Dermis blood vessel endothelial cell (primary cell): ENCODE results near the gene TRIM36. TPM values are rescaled to one million over a fixed set of nuclear protein-coding genes. Genes with fewer than 3 reads are reported as not detected.

Experiments used
- DNase-seq: peaks from one replicate; pipeline ENCODE4 v3.0.0; 2010
- total RNA-seq: library from RNA; depleted of rRNA; stranded (reverse); fragments of >200 nt; gene quantifications from 2 replicates; pipeline ENCODE4 v1.2.3, GENCODE V29; 2014

The TRIM36 gene, protein sequence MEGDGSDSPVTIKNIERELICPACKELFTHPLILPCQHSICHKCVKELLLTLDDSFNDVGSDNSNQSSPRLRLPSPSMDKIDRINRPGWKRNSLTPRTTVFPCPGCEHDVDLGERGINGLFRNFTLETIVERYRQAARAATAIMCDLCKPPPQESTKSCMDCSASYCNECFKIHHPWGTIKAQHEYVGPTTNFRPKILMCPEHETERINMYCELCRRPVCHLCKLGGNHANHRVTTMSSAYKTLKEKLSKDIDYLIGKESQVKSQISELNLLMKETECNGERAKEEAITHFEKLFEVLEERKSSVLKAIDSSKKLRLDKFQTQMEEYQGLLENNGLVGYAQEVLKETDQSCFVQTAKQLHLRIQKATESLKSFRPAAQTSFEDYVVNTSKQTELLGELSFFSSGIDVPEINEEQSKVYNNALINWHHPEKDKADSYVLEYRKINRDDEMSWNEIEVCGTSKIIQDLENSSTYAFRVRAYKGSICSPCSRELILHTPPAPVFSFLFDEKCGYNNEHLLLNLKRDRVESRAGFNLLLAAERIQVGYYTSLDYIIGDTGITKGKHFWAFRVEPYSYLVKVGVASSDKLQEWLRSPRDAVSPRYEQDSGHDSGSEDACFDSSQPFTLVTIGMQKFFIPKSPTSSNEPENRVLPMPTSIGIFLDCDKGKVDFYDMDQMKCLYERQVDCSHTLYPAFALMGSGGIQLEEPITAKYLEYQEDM
- 0.23 and 0.34 TPM in 2 replicates for total RNA-seq

DNA sequence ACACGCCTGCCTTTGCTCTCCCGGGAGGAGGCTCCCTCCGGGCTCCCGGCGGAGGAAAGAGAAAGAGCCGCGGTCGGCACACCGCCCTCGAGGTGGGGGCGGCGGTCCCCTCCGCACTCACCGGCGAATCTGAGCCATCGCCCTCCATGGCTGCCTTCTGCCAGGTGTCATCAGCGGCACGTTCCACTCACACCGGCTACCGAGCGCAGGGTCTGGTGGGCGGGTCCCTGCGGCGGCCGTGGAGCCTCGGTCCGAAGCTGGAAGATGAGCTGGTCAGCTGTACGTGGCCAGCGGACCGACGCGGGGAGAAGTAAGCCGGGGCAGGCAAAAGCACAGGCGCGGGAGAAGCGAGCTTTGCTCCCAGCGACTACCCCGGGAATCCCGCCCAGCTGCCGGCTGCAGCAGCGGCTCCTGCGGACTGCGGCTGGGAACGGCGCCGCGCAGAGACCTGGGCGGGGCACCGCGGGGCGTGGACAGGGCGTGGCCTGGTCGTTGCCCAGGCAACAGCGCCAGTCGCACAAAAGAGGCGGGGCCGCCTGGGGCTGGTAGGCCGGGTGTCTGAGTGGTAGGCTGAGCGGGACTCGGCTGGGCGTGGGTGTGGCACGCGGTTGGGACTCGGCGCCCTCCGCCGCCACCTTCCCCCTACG is at the start of gene TRIM36:
TSS of gene TRIM36 (minus strand) at position 422 of the 647 bp plus-strand sequence. CDS start at position 148, 274 bp downstream.
- peak; percentile 89 for DNase-seq

DNA sequence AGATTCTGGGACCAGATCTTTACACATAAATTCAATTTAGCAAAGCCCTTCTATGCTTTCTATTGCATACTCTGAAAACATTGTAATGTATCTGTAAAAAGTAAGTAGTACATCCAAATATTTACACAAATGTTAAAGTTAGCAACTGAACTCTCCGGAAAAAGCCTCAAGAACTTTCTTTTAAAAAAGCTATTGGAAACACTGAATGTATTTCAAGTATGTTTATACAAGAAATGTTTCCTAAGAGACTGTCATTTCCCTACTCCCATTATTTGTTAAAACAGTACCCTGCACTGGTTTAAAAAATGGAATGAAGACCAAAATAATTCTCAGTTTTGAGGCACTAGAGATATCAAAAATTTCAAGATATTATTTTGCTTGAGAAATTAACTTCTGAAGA is 44.8 kb upstream of the TRIM36 start:
- DNase-seq: no peak

DNA sequence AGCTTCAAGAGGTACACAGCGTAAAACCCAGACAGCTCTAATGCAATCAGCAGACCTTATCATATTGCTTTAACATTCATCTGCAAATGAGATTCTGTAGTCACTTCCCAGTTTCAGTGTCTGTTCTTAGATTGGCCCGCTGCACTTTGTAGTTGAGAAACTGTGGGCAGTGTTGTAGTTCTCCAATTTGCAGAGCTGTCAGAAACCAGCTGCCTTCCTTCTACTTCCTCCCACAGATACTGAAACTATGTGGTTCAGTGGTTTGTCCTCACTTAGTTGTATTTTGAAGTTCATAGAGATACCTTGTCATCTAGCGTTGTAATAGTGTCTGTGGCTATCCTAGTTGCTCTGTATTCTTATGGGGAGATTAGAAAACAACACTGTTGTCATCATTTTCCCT is 39.6 kb upstream of the TRIM36 start:
- no peak for DNase-seq

DNA sequence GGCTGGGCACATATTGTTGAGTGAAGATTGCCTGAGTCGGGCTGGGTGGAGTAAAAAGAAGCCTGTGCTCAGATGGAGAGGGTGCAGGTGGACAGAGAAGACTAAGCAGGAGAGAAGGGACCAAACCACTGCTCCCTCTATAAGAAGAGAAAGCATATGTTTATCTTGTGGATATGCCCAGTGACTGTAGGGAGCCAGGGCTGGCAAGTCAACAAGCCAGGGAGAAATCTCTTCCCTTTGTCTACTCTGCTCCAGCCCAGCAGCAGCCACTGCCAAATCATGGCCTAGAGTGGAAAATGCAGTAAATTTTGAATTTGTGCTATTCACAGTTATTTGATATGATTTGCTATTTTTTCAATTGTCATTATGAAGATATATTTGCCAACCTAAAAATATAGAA is 33.2 kb upstream of the TRIM36 start:
- no peak for DNase-seq

DNA sequence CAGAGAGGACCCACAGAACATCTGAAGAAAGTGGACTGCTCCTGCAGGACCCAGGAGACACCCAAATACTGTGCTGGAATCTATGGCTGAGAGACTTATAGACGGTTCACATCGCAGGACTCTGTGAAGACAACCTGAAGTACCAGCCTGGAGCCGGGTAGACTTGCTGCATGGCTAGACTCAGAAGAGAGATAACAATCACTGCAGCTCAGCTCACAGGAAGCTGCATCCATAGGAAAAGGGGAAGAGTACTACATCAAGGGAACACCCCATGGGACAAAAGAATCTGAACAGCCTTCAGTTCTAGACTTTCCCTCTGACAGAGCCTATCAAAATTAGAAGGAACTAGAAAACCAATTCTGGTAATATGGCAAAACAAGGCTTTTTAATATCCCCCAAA is 26.5 kb upstream of the TRIM36 start:
- DNase-seq: no peak

DNA sequence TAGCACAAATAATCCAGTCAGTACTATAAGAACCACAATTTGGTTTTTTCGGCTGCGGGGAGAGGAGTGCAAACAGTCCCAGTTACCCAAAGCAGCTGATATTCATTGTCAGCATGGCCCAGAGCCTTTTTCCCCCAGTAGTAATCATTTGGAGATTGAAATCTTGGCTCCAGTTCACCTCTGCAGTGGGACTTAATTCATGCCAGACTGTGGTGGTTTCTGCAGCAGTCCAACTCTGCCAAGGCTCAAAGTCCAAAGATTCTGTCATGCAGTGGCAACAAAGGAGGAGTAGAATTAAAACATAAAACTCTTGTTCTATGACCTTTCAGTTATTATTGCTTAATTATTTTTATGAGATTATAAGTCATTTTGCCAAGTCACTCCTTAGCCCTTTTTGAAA is 25.0 kb upstream of the TRIM36 start:
- no peak for DNase-seq

DNA sequence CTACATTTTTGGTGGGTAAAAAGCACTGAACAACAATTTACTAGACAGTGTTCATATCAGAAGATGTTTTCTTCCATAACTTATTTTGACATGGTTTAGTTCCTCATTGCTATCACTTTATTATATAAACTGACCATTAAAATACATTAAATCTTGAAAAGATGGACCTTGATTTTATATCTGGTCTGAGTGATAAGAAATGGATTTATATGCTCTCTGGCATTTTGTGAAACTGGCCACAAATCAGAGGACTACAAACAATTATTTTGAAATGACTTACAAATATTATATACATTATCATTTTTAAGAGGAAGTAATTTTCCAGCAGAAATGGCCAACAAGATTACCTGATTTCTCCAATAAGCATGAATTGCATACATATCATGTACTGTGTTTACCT is 23.6 kb upstream of the TRIM36 start:
- no peak for DNase-seq

DNA sequence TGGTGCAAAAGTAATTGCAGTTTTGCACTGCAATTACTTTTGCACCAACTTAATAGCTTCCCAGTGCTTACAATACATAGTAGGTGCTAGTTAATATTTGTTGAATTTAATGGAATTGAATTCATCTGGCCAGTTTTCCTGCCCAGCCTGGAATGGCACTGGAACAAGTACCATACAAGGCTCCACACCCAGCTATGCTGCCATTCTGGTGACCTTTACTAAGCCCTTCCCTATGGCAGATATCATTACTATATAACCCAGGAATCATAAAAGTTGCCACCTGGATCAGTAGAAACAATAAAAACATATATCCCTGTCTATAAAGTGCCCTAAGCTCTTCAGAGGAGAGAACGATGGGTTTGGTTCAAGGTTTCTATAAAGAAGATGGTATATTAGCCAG is 22.4 kb upstream of the TRIM36 start:
- DNase-seq: no peak

DNA sequence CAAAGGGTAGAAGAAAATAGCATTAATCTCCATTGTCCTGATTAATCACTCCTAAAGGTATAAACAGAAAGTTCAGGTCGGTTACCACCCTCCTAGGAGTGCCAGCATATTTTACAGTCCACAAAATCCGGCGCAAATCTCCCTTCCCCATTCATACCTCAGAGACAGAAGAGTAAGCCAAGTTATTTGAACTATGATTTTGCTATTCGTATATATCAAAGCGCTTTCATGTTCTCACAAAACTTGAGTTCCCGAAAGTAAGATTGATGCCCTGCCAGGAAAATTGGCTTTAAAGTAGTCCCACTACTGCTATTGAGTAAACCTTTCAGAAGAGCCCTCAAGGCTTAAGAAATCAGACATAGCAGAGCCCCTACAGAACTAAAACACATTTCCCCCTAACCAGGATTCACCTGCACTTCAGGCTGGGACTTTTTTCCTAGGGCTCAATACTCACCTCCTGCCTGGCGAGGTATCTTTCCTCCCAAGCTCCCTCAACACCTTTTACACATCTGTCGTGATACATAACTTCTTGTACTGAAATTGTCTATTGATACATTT is 21.8 kb upstream of the TRIM36 start:
- DNase-seq: no peak

DNA sequence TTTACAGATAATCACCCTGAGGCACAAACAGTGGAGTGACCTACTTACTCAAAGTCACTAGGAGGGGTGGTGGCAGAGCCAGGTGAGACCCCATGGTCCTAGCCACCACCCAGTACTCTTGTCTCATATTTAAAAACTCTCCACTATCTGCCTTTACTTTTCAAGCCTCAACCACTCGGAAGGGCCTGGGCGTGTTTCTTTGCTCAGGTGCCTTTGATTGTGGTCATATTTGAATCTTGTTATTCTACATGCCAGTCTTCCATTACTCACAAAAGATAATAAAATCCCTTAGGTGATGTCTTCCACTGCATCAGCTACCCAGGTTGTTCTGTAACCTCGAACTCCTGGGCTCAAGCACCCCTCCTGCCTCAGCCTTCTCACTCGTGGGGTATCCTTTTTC is 20.7 kb upstream of the TRIM36 start:
- DNase-seq: no peak

DNA sequence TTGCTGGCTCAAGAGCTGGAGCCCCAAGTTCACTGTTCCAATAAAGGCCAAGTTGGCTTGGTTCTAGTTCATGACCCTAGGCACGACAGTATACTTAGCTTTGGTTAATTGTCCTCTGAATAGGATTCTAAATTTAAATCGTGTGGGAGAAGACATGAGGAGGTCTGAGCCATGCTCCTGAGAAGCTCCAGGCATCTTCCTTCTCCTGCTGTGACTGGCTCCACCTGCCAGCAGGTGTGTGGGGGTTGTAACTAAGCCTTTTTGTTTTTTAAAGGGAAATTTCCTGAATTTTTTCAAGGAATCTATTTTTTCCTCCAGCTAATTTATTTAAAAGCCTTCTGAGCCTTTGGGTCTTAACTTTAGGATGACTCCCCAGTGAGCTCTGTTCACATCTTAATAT is 20.2 kb upstream of the TRIM36 start:
- no peak for DNase-seq

DNA sequence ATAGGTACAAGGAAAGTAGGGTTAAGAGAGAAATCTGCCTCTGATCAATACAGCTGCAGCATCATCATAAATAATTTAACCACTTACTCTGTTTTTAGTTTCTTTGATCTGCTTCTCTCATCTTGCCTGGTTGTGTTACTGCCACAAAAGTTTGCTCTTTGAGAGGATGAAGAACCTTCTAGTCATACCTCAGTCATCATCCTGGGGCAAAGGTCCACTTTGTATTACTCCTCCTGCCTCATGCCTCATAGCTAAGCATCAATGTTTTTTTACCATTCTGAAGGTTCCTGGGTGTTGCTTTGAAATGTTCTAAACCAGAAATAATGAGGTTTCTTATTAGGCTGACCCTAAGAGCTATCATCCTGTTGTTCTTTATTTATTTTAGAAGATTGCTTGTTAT is 17.1 kb upstream of the TRIM36 start:
- DNase-seq: no peak

DNA sequence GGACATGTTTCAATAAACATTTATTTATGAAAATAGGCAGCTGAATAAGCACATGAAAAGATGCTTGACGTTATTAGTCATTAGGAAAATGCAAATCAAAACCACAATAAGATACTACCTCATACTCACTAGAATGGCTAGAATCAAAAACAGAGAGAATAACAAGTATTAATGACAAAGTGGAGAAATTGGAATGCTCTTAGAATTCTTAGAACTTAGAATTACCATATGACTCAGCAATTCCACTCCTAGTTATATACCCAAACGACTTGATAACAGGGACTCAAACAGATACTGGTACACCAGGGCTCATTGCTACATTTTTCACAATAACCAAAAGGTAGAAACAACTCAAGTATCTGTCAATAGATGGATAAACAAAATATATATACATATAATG is 15.1 kb upstream of the TRIM36 start:
- no peak for DNase-seq

DNA sequence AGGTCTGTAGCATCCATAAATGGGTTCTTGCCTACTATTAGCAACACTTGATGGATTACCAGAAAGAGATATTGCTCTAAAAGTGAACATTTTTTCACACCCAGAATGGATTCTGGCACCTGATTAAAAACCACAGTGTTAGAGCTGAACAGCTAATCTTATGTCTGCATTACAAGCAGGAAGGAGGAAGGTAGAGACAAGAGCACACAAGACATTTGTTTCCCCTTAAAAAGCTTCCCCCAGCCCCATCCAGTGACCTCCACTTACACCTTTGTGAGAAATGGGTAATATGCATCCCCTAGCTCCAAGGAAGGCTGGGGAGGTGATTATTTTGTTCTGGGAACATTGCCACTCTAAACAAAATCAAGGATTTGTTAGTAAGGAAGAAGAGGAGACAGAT is 12.0 kb upstream of the TRIM36 start:
- no peak for DNase-seq

DNA sequence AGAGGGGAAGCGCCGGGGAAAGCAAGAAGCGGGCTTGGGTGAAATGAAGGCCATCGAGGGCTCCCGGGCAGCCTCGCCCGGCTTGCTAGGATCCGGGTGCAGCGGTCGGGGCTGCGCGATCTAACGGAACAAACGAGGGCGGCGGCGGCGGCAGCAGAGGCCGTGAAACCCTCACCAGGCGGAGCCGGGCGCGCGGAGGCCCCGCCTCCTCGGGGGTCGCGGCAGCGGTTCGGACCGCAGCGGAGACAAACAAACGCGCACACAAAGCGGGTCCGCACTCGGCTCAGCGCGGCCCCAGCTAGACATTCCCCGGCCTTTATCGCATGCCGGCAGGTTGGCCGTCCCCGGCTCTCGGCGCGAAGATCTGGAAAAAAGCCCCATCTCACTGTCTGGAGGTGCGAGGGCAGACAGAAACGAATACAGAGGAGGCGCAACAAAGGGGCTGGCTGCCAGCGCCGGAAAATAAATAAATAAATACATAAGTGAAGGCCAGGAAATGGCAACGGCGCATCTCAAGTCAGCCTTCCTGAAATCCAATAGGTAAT is 10.5 kb upstream of the TRIM36 start:
- peak; percentile 32 for DNase-seq

DNA sequence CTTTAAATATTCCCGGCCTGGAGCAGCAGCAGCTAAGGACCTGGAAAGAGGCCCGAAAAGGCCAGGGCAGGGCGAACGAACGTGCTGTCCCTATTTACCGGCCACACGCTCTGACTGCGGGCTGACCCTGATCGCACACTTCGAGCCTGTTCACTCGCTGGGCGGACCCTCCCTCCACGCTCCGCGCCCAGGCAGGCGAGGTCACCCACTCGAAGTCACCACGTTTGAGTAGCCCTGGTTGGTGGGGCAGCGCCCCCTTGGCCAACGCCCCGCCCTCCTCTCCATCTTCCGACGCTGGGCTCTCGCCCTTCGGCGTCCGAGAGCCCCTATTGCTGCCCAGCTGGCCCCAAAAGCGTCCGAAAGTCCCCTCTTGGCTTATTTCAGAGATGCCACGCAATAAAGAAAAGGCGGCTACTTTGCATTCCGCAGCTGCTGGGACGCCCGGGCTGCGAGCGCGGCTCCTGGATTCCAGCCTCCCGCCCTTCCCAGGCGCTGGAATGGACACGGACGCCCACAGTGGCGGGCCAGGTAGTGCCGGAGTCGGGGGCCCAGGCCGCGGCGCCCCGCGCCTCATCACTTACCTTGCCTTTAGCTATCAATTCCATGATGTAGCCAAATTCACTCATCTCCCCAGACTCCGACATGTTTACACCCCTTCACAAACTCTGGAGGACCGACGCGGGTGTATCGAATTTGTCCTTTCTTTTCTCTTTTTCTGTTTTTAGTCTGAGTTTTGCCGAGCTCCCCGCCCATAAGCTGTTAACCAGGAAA is 9.9 kb upstream of the TRIM36 start:
- peak; percentile 6 for DNase-seq

DNA sequence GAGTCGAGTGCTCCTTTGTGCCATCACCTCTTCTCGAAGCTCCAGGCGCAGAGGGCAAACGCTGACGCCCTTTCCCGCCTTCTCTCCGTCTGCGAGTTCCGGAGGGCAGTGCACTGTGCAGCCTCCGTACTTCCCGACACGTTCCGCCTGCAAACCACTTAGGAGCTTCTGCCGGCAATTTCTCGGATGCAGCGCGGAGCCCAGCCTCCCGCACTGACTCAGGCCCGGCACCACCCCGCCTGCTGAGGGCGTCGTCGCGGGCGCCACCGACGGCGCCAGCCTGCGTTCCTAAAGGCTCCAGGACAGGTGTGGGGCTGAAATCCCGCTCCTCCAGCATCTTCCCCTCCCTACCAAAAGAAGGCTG is 9.3 kb upstream of the TRIM36 start:
- DNase-seq: peak; percentile 3

DNA sequence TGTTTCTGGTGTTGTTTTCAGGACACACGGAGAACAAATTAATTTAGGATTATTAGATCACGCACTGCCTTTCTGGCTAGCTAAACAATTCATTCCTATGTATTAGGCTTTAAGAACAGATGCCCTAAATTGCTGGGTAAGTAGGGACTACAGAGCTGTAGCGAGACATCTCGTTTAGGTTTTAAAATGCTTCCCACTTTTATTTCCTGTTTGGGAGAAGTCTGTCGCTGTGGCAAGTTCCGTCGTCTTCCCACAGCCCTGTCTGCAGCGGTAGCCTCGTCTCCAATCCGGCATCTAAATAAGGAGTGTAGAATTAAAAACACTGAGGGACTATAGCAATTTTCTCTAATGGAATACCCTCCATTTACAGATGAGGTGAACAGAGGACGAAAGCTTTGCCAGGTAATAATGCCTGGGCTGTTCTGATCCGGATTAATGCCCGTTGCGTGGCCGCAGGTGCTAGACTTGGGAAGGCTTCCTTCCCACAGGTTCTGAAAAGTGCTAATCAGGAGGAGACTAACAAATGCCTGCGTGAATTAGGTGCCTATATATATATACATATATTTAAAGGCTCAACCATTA is 1.3 kb upstream of the TRIM36 start:
- peak; percentile 5 for DNase-seq

DNA sequence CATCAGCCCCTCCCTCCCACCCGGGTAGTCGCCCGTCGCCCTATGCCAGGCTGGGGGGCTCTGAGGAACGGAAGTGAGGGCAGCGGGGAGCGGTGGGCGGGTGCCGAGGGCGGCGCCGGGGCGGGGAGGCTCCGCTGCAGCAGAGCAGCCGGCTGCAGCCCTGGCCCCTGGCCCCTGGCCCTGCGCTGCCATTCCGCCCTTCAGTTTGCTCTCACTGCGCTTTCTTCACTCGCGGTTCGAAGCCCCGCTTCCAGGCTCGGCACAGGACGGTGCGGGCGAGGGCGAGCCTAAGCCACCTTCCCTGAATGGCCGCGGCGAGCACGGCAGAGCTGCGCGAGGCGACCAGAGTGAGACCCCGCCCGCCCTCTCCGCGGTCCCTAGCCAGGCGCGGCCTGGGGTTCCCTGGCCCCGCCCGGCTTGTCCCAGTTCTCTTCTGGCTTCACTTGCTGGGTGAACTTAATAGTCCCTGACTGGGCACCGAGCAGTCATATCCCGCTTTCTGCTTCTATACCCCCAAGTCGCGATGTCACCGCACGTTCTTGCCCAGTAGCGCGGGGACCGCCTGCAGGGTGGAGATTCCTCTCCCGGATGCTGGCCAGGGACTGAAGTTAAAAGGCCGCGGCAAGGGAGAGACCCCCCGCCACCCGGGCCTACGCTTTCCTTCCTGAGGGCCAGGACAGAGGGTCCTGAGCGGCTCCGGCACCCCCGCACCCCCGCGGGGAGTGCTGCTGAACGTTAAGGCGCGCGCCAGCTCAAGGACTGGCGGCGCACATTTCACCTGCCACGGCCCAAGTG is 623 bp upstream of the TRIM36 start:
- DNase-seq: peak; percentile 53

DNA sequence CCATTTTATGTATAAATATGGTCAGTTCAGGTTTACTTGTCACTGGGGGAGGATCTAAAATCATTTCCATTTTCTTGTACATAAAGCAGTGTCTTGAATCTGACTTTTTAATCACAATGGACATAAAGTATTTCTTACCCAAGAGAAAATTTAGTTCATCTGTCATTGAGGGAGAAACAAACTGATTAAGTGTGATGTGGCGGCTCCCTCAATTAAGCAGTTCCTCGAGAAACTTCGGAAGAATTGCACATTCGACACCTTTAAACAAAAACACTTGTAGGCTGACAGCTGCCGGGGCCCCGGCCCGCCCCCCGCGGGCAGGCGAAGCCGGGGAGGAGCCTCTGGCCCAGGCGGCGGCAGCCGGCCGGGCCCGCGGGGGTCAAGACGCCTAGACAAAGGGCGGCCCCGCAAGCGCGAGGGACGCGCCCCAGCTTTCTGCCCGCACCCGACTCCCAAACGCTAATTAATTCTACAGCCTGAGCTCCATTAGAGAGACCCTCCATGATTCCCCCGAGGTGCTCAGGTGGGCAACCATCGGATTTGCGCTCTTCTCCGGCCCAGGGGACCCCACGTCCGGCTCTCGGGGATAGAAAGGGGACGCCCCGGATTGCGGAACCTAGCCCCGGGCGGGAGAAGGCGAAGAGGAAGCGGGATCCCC is 750 bp downstream of the TRIM36 start:
- DNase-seq: peak; percentile 5
